ENCODE data around the gene MRPL52. TPM values are rescaled to one million over a fixed set of nuclear protein-coding genes. Genes with fewer than 3 reads are reported as not detected.

Gene MRPL52
- total RNA-seq, 1 donor from 2014 or later, result 67.9 TPM

GRCh38 chr14:22819151-22819988 is 10.3 kb upstream of the MRPL52 start:
- Mint-ChIP-seq H3K9me3 (ENCODE audit: unreplicated experiment) (no peaks in the 10 kb centered on the region), H3K36me3 (ENCODE audit: unreplicated experiment) (no peaks in the 10 kb centered on the region)

GRCh38 chr14:22820731-22821130 is 9.0 kb upstream of the MRPL52 start:
- TF ChIP-seq CTCF (IDR thresholded peaks at IDR 0.05; ENCODE audit: partially characterized antibody, unreplicated experiment), result no peak
- no peak for DNase-seq
- no peaks in the 10 kb centered on the region for H3K27me3 Mint-ChIP-seq (ENCODE audit: unreplicated experiment)
- H3K36me3 Mint-ChIP-seq (ENCODE audit: unreplicated experiment), result no peaks in the 10 kb centered on the region
- peaks cover 7% of the 10 kb centered on the region for H3K4me1 Mint-ChIP-seq (ENCODE audit: low read depth, unreplicated experiment)
- no peak overlapping the region for H3K4me3 Mint-ChIP-seq (ENCODE audit: unreplicated experiment)
- H3K9me3 Mint-ChIP-seq (ENCODE audit: unreplicated experiment), result no peaks in the 10 kb centered on the region
- no peak overlapping the region for H3K27ac Mint-ChIP-seq (ENCODE audit: unreplicated experiment)

More at GRCh38 chr14:22819151-22819988, 10.3 kb upstream of the MRPL52 start:
- Mint-ChIP-seq H3K27me3 (ENCODE audit: unreplicated experiment) (no peaks in the 10 kb centered on the region), H3K4me1 (ENCODE audit: low read depth, unreplicated experiment) (peaks cover 17% of the 10 kb centered on the region), H3K4me3 (ENCODE audit: unreplicated experiment) (peak overlapping the region; percentile 52), H3K27ac (ENCODE audit: unreplicated experiment) (no peak overlapping the region)
- peak; percentile 35 for DNase-seq
- no peak for TF ChIP-seq CTCF (IDR thresholded peaks at IDR 0.05; ENCODE audit: partially characterized antibody, unreplicated experiment)

GRCh38 chr14:22821193-22822015 is 8.3 kb upstream of the MRPL52 start:
- Mint-ChIP-seq H3K4me3 (ENCODE audit: unreplicated experiment) (no peak overlapping the region), H3K36me3 (ENCODE audit: unreplicated experiment) (no peaks in the 10 kb centered on the region), H3K9me3 (ENCODE audit: unreplicated experiment) (no peaks in the 10 kb centered on the region), H3K27ac (ENCODE audit: unreplicated experiment) (peak overlapping the region; percentile 48), H3K4me1 (ENCODE audit: low read depth, unreplicated experiment) (peaks cover 7% of the 10 kb centered on the region), H3K27me3 (ENCODE audit: unreplicated experiment) (no peaks in the 10 kb centered on the region)
- no peak for DNase-seq
- TF ChIP-seq CTCF (IDR thresholded peaks at IDR 0.05; ENCODE audit: partially characterized antibody, unreplicated experiment), result no peak

- peaks cover 7% of the 10 kb centered on the region for H3K4me1 Mint-ChIP-seq (ENCODE audit: low read depth, unreplicated experiment)
- no peak for DNase-seq
- no peaks in the 10 kb centered on the region for H3K36me3 Mint-ChIP-seq (ENCODE audit: unreplicated experiment)
- no peaks in the 10 kb centered on the region for H3K27me3 Mint-ChIP-seq (ENCODE audit: unreplicated experiment)
- TF ChIP-seq CTCF (IDR thresholded peaks at IDR 0.05; ENCODE audit: partially characterized antibody, unreplicated experiment), result no peak
- no peak overlapping the region for H3K27ac Mint-ChIP-seq (ENCODE audit: unreplicated experiment)
- H3K4me3 Mint-ChIP-seq (ENCODE audit: unreplicated experiment), result peak overlapping the region; percentile 70
- H3K9me3 Mint-ChIP-seq (ENCODE audit: unreplicated experiment), result no peaks in the 10 kb centered on the region
Measured at GRCh38 chr14:22822016-22822570, 7.6 kb upstream of the MRPL52 start.

Measured in glutamatergic neuron (in vitro differentiated cells).